Mesothelial cell of epicardium (in vitro differentiated cells): Measurements from ENCODE around the gene TBC1D9B. TPM values are rescaled to one million over a fixed set of nuclear protein-coding genes. Genes with fewer than 3 reads are reported as not detected.

Source experiments
- DNase-seq, 2 experiments: peaks; one replicate each; pipeline ENCODE4 v3.0.0; 2021; ENCODE audit warnings: low spot score in 2 of 2; ENCODE audit not compliant: unreplicated experiment in 2 of 2
- H3K27ac Mint-ChIP-seq: 2 replicates; pipeline ENCODE4 v1.8.0; 2021; ENCODE audit warnings: mixed read lengths
- H3K27me3 Mint-ChIP-seq: 2 replicates; pipeline ENCODE4 v1.8.0; 2021; ENCODE audit warnings: low read depth, mixed read lengths
- H3K36me3 Mint-ChIP-seq: 2 replicates; pipeline ENCODE4 v1.8.0; 2021; ENCODE audit warnings: mixed read lengths
- H3K4me1 Mint-ChIP-seq: 2 replicates; pipeline ENCODE4 v1.8.0; 2021; ENCODE audit warnings: mixed read lengths
- H3K4me3 Mint-ChIP-seq: 2 replicates; pipeline ENCODE4 v1.8.0; 2021; ENCODE audit warnings: mild to moderate bottlenecking, moderate library complexity, mixed read lengths
- H3K9me3 Mint-ChIP-seq: 2 replicates; pipeline ENCODE4 v1.8.0; 2021; ENCODE audit warnings: mixed read lengths
- CTCF ChIP-seq: fragments of 200-600 bp; sonication (generic); IDR thresholded peaks from one replicate; pipeline ENCODE4 v1.5.0; 2021; ENCODE audit warnings: antibody characterized with exemption; ENCODE audit not compliant: unreplicated experiment
- total RNA-seq: library from RNA; stranded (reverse); gene quantifications from 3 replicates; pipeline ENCODE4 v1.2.1, GENCODE V29; 2021

Gene TBC1D9B
- total RNA-seq, 1 donor from 2014 or later = 139 TPM

GRCh38 chr5:179828756-179829421 lies 78.8 kb downstream of the TBC1D9B start:
- Mint-ChIP-seq H3K27me3 (no peaks in the 10 kb centered on the region), H3K4me1 (no peaks in the 10 kb centered on the region), H3K4me3 (no peak overlapping the region), H3K9me3 (peaks cover 16% of the 10 kb centered on the region), H3K27ac (no peak overlapping the region), H3K36me3 (peaks cover 74% of the 10 kb centered on the region)
- DNase-seq = no peak
- TF ChIP-seq CTCF = no peak

DNA sequence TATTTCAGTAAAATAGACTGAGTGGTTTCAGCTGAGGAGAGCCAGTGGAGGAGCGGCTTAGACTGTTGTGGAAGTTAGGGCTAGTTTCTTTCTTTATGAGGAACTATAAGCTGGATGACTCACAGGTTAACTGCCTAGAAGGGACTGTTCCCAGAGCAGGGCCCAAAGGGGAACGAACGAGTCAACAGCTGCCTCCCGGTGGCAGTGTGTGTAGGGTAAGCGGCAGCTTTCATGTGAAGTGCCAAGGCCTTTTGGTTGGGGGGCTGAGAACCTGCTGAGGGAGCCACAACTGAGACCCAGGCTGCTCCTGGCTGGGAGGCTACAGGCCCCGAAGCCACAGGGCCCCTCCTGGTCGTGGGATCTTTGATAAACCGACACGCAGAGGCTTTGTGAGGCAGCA lies 80.0 kb downstream of the TBC1D9B start:
- H3K4me3 Mint-ChIP-seq = no peak overlapping the region
- H3K9me3 Mint-ChIP-seq = peaks cover 9% of the 10 kb centered on the region
- peaks cover 7% of the 10 kb centered on the region for H3K4me1 Mint-ChIP-seq
- no peak overlapping the region for H3K27ac Mint-ChIP-seq
- no peaks in the 10 kb centered on the region for H3K27me3 Mint-ChIP-seq
- DNase-seq = no peak
- H3K36me3 Mint-ChIP-seq = peaks cover 62% of the 10 kb centered on the region
- TF ChIP-seq CTCF = no peak

DNA sequence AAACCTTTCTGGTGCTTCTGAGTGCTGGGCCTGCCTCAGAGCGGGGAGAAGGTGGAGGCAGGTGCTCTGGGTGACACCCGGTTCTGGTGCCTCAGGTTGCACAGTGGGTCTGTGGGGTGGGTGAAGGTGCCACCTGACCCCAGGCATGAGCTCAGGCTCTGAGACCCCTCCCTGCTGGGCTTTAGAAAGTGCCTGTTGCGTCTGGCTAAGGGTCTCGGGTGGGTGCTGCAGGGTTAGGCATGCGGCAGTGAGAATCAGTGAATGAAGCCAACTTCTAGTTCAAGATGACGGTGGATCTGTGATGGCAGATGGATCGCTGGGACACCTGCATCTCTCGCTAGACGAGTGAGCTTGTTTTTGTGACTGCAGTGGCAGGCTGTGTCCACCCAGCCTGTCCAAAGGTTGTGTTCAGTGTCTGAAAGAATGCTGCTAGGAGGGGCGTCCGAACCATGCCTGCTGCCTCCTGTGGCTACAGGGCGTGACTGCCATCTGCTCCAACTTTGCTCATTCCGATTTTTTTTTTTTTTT lies 82.0 kb downstream of the TBC1D9B start:
- Mint-ChIP-seq H3K27me3 (no peaks in the 10 kb centered on the region), H3K4me3 (no peak overlapping the region), H3K27ac (no peak overlapping the region), H3K4me1 (peaks cover 16% of the 10 kb centered on the region), H3K36me3 (peaks cover 48% of the 10 kb centered on the region), H3K9me3 (peaks cover 9% of the 10 kb centered on the region)
- no peak for DNase-seq
- no peak for TF ChIP-seq CTCF

DNA sequence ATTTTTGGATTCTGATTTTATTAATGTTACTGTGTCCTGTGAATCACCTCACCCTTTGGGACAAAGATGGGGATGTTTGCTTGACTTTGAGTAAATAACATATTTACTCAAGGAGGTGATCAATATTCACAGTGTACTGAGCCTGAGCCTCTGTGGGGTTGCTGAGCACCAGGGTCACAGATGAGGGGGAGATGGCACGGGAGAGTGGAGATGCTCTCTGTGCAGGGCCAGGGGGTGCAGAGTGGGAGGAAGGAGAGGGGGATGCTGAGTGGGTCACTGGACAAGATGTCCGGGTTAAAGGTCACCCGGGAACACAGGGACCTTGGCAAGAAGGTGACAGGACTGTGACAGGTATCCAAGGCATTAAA lies 83.0 kb downstream of the TBC1D9B start:
- Mint-ChIP-seq H3K9me3 (peaks cover 6% of the 10 kb centered on the region), H3K36me3 (peaks cover 40% of the 10 kb centered on the region), H3K27me3 (no peaks in the 10 kb centered on the region), H3K4me1 (peaks cover 22% of the 10 kb centered on the region), H3K27ac (no peak overlapping the region), H3K4me3 (no peak overlapping the region)
- TF ChIP-seq CTCF = no peak
- DNase-seq = no peak

DNA sequence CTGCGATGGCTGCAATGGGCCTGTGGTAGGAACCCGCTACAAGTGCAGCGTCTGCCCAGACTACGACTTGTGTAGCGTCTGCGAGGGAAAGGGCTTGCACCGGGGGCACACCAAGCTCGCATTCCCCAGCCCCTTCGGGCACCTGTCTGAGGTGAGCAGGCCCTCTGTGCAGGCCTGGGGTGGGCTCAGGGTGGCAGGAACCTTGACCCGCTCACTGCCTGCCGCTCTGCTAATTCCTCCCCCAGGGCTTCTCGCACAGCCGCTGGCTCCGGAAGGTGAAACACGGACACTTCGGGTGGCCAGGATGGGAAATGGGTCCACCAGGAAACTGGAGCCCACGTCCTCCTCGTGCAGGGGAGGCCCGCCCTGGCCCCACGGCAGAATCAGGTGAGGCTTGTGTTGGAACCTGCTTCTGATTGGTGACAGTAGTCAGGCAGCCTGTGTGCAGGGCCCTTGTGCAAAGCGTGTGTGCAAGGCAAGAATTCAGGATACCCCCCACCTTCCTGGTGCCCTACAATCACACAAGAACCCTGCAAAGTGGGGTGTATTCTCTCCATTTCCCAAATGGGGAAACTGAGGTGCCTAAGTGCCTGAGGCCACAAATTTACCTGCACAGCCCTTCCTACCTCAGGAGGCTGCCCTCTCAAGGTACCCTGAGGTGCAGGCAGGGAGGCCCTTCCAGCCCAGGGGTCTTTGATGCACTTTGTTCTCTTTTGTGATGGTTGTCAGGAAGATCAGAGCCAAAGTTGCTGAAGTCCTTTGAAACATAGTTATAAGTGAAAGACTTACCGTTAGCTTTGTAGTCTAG lies 83.6 kb downstream of the TBC1D9B start:
- Mint-ChIP-seq H3K4me1 (peaks cover 27% of the 10 kb centered on the region), H3K36me3 (peaks cover 34% of the 10 kb centered on the region), H3K4me3 (no peak overlapping the region), H3K27me3 (no peaks in the 10 kb centered on the region), H3K27ac (no peak overlapping the region), H3K9me3 (peaks cover under 1% of the 10 kb centered on the region)
- DNase-seq = no peak
- TF ChIP-seq CTCF = no peak
